HepG2 (cell line): ENCODE results near the gene RTEL1. TPM values are rescaled to one million over a fixed set of nuclear protein-coding genes. Genes with fewer than 3 reads are reported as not detected.

ENCODE experiments used
- ATF4 ChIP-seq, 2 experiments: fragments of 450-650 bp in 1 of 2; sonication (generic) in 1 of 2; formaldehyde crosslinking; IDR thresholded peaks; 2 replicates each; pipeline versions ENCODE4 v1.5.0 to v1.8.0; 2020 to 2022; ENCODE audit warnings: mild to moderate bottlenecking in 1 of 2, missing genetic modification reagents in 1 of 2
- EHMT2 ChIP-seq: fragments of 200-600 bp; sonication (generic); IDR thresholded peaks from 2 replicates; pipeline ENCODE4 v1.7.0; 2017; ENCODE audit warnings: antibody characterized with exemption, low read depth, low read length, borderline replicate concordance
- FOXM1 ChIP-seq: sonication (generic); formaldehyde crosslinking; IDR thresholded peaks from 2 replicates; pipeline ENCODE4 v1.5.0; 2020; ENCODE audit warnings: missing genetic modification reagents
- GABPB1 ChIP-seq: IDR thresholded peaks from 2 replicates; pipeline ENCODE4 v1.6.1; 2016; ENCODE audit warnings: mild to moderate bottlenecking, missing genetic modification reagents, moderate library complexity, missing compliant biosample characterization
- GATA4 ChIP-seq: sonication (generic); IDR thresholded peaks from 2 replicates; pipeline ENCODE4 v1.6.1; 2016; ENCODE audit warnings: antibody characterized with exemption, low read depth, borderline replicate concordance
- JARID2 ChIP-seq: sonication (generic); formaldehyde crosslinking; IDR thresholded peaks from 2 replicates; pipeline ENCODE4 v1.8.1; 2023; ENCODE audit warnings: missing genetic modification reagents, inconsistent platforms; ENCODE audit not compliant: insufficient replicate concordance
- MAF1 ChIP-seq: sonication (generic); formaldehyde crosslinking; IDR thresholded peaks from 2 replicates; pipeline ENCODE4 v1.5.0; 2020; ENCODE audit warnings: missing genetic modification reagents, borderline replicate concordance
- MBNL3 ChIP-seq: fragments of 250-450 bp; sonication (Bioruptor Pico); conservative IDR thresholded peaks from 2 replicates; pipeline ENCODE4 v1.8.0; 2022; ENCODE audit warnings: mild to moderate bottlenecking, inconsistent platforms
- MLLT10 ChIP-seq: sonication (generic); formaldehyde crosslinking; IDR thresholded peaks from 2 replicates; pipeline ENCODE4 v1.4.0; 2020; ENCODE audit warnings: missing genetic modification reagents
- NCOA5 ChIP-seq: sonication (generic); formaldehyde crosslinking; IDR thresholded peaks from 2 replicates; pipeline ENCODE4 v1.4.0; 2020; ENCODE audit warnings: missing genetic modification reagents
- POLR2AphosphoS2 ChIP-seq: IDR thresholded peaks from 2 replicates; pipeline ENCODE4 v1.6.1; 2011; ENCODE audit warnings: low read depth, low read length, improper control_type of control experiment
- RARA ChIP-seq: IDR thresholded peaks from 2 replicates; pipeline ENCODE4 v1.6.1; 2016; ENCODE audit warnings: missing genetic modification reagents, missing compliant biosample characterization
- RBM22 ChIP-seq: fragments of 200-400 bp; formaldehyde crosslinking; optimal IDR thresholded peaks from 2 replicates; pipeline ENCODE3; 2017; ENCODE audit warnings: mild to moderate bottlenecking, low read length, moderate library complexity
- RFXAP ChIP-seq: sonication (generic); formaldehyde crosslinking; IDR thresholded peaks from 2 replicates; pipeline ENCODE4 v1.4.0; 2020; ENCODE audit warnings: missing genetic modification reagents, borderline replicate concordance
- SNRNP70 ChIP-seq: fragments of 200-400 bp; formaldehyde crosslinking; IDR thresholded peaks from 2 replicates; pipeline ENCODE4 v1.6.1; 2017; ENCODE audit warnings: mild to moderate bottlenecking, low read depth, low read length, moderate library complexity
- SP4 ChIP-seq: sonication (generic); formaldehyde crosslinking; IDR thresholded peaks from 2 replicates; pipeline ENCODE4 v1.8.1; 2023; ENCODE audit warnings: mild to moderate bottlenecking, missing genetic modification reagents
- TFAP4 ChIP-seq: sonication (generic); IDR thresholded peaks from 2 replicates; pipeline ENCODE4 v1.6.1; 2016; ENCODE audit warnings: low read depth, borderline replicate concordance
- ZFP41 ChIP-seq: sonication (generic); formaldehyde crosslinking; IDR thresholded peaks from 2 replicates; pipeline ENCODE4 v1.4.0; 2020; ENCODE audit warnings: mild to moderate bottlenecking, missing genetic modification reagents, borderline replicate concordance
- ZIK1 ChIP-seq: sonication (generic); formaldehyde crosslinking; IDR thresholded peaks from 2 replicates; pipeline ENCODE4 v1.5.0; 2020; ENCODE audit warnings: mild to moderate bottlenecking, low read depth, missing genetic modification reagents, borderline replicate concordance
- ZNF235 ChIP-seq: sonication (generic); formaldehyde crosslinking; IDR thresholded peaks from 2 replicates; pipeline ENCODE4 v1.8.1; 2023; ENCODE audit warnings: mild to moderate bottlenecking, missing genetic modification reagents, borderline replicate concordance
- ZNF3 ChIP-seq: IDR thresholded peaks from 2 replicates; pipeline ENCODE4 v1.7.0; 2017; ENCODE audit warnings: inconsistent platforms
- ZNF350 ChIP-seq: sonication (generic); formaldehyde crosslinking; IDR thresholded peaks from 2 replicates; pipeline ENCODE4 v1.4.0; 2020; ENCODE audit warnings: mild to moderate bottlenecking, low read depth, missing genetic modification reagents, borderline replicate concordance
- ZNF556 ChIP-seq: sonication (generic); formaldehyde crosslinking; IDR thresholded peaks from 2 replicates; pipeline ENCODE4 v1.4.0; 2020; ENCODE audit warnings: mild to moderate bottlenecking, missing genetic modification reagents, borderline replicate concordance
- ZNF75D ChIP-seq: sonication (generic); formaldehyde crosslinking; IDR thresholded peaks from 2 replicates; pipeline ENCODE4 v1.8.1; 2023; ENCODE audit warnings: missing genetic modification reagents, mild to moderate bottlenecking, borderline replicate concordance
- polyA plus RNA-seq, 8 experiments: library from polyadenylated mRNA; depleted of rRNA in 3 of 8; stranded (reverse) in 7 of 8; unstranded in 1 of 8; fragments of >200 nt; fragmentation: Illumina TruSeq in 4 of 8; extraction: Trizol in 4 of 8; gene quantifications; 2 replicates each; pipeline versions ENCODE4 v1.2.1 to v1.2.3, GENCODE V29; 2011 to 2016; ENCODE audit warnings: low read depth in 4 of 8, missing spikeins in 1 of 8, mixed read lengths in 1 of 8; ENCODE audit not compliant: insufficient read depth in 1 of 8
- total RNA-seq, 5 experiments: library from RNA; depleted of rRNA; stranded (reverse); fragments of >200 nt; fragmentation: Illumina TruSeq; extraction: Trizol; gene quantifications; 2 replicates each; pipeline ENCODE4 v1.2.3, GENCODE V29; 2016; ENCODE audit warnings: low read depth in 1 of 5
- TF ChIP-seq, protein P1 (sequence below): sonication (generic); formaldehyde crosslinking; IDR thresholded peaks from 2 replicates; pipeline ENCODE4 v1.5.0; 2020; ENCODE audit warnings: missing genetic modification reagents, mild to moderate bottlenecking, borderline replicate concordance
- TF ChIP-seq, protein P2 (sequence below): sonication (generic); formaldehyde crosslinking; IDR thresholded peaks from 2 replicates; pipeline ENCODE4 v1.5.0; 2020; ENCODE audit warnings: mild to moderate bottlenecking, missing genetic modification reagents

RTEL1 gene
- total and polyA plus RNA-seq, 2 of the 13 experiments (the other 11 are each of a cell fraction or from before 2014, with no cell fraction given), result 21.8 to 36.4 TPM

DNA sequence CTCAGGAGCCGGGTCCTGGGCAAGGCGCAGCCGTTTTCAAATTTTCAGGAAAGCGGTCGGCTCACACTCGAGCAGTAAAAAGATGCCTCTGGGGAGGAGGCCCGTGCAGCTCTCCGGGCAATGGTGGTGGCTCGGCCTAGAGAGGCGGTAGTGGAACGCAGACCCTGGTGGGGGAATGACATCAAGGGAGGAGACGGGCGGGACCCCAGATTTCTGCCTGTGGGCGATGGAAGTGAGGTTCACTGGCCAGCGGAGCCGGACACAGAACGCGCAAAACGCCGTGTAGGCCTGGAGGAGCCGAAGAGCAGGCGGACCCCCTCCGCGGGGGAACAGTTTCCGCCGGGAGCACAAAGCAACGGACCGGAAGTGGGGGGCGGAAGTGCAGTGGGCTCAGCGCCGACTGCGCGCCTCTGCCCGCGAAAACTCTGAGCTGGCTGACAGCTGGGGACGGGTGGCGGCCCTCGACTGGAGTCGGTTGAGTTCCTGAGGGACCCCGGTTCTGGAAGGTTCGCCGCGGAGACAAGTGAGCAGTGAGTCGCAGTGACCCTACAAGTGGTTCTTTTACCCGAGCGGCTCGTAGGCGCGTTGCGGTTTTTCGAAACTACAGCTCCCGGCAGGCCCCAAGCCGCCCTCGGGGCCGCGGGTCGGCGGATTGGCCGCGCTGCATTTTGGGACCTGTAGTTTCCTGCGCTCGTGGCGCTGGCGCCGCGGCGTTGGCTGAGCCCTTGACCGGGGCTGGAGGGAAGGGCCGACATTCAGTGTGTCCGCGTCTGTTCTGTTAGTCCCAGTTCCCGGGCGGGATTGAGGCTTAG is at the start of gene RTEL1 (continued):
- TF ChIP-seq MBNL3 (CRISPR knock-in tag) (no peak), JARID2 (peak; percentile 93), POLR2AphosphoS2 (no peak), GATA4 (no peak; the same call in 1 of the 2 replicates), MLLT10 (no peak), SNRNP70 (no peak), FOXM1 (CRISPR knock-in tag) (peak; percentile 89; the same call in 1 of the 2 replicates), RBM22 (peak; percentile 79), TFAP4 (peak; percentile 41; the same call in 1 of the 2 replicates), RFXAP (peak; percentile 96), ZIK1 (CRISPR knock-in tag) (0 out of 2 replicates have a peak, but pooled peaks have one; percentile 30), SP4 (CRISPR knock-in tag) (peak; percentile 94), EHMT2 (no peak), ZNF556 (CRISPR knock-in tag) (peak; percentile 96; the same call in 1 of the 2 replicates), ZNF350 (peak; percentile 96; the same call in 1 of the 2 replicates), GABPB1 (CRISPR knock-in tag) (peak; percentile 99), MAF1 (peak; percentile 96), ZNF235 (peak; percentile 48), ZFP41 (no peak), ATF4 (CRISPR knock-in tag; IDR thresholded peaks at IDR 0.05) (no peak; a peak in 1 of 4 replicates), ZNF75D (peak; percentile 13; the same call in 1 of the 2 replicates), RARA (CRISPR knock-in tag) (peak; percentile 65), NCOA5 (CRISPR knock-in tag) (peak; percentile 91; the same call in 1 of the 2 replicates), ZNF3 (CRISPR knock-in tag) (peak; percentile 61; the same call in 1 of the 2 replicates)
- TF ChIP-seq, protein P1, sequence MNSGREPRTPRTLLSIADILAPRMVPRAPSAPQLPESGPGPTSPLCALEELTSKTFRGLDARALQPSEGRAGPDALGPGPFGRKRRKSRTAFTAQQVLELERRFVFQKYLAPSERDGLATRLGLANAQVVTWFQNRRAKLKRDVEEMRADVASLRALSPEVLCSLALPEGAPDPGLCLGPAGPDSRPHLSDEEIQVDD (CRISPR knock-in tag), result peak; percentile 87; the same call in 1 of the 2 replicates
- TF ChIP-seq, protein P2, sequence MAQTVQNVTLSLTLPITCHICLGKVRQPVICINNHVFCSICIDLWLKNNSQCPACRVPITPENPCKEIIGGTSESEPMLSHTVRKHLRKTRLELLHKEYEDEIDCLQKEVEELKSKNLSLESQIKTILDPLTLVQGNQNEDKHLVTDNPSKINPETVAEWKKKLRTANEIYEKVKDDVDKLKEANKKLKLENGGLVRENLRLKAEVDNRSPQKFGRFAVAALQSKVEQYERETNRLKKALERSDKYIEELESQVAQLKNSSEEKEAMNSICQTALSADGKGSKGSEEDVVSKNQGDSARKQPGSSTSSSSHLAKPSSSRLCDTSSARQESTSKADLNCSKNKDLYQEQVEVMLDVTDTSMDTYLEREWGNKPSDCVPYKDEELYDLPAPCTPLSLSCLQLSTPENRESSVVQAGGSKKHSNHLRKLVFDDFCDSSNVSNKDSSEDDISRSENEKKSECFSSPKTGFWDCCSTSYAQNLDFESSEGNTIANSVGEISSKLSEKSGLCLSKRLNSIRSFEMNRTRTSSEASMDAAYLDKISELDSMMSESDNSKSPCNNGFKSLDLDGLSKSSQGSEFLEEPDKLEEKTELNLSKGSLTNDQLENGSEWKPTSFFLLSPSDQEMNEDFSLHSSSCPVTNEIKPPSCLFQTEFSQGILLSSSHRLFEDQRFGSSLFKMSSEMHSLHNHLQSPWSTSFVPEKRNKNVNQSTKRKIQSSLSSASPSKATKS, result peak; percentile 56; the same call in 1 of the 2 replicates
